Measurements from ENCODE around the gene UGT1A7. TPM values are rescaled to one million over a fixed set of nuclear protein-coding genes. Genes with fewer than 3 reads are reported as not detected.
"Not testable (repeated sequence)": the region's sequence is repeated elsewhere in the genome, so short reads cannot be mapped to it uniquely, and the experiment has no call there.

UGT1A7 gene
- total RNA-seq, 1 donor from 2014 or later, result 0.19 TPM

GRCh38 chr2:233698740-233699139 is 17.0 kb downstream of the UGT1A7 start:
- Mint-ChIP-seq H3K4me3 (no peak overlapping the region), H3K36me3 (no peaks in the 10 kb centered on the region), H3K27ac (no peak overlapping the region), H3K27me3 (no peaks in the 10 kb centered on the region), H3K9me3 (no peaks in the 10 kb centered on the region), H3K4me1 (ENCODE audit: unreplicated experiment) (no peaks in the 10 kb centered on the region)
- no peak for TF ChIP-seq CTCF (conservative IDR thresholded peaks at IDR 0.05)
- no peak for DNase-seq (ENCODE audit: extremely low spot score, unreplicated experiment)

GRCh38 chr2:233699424-233700027 is 17.8 kb downstream of the UGT1A7 start:
- H3K4me3 Mint-ChIP-seq, result no peak overlapping the region
- no peaks in the 10 kb centered on the region for H3K9me3 Mint-ChIP-seq
- DNase-seq (ENCODE audit: extremely low spot score, unreplicated experiment), result no peak
- TF ChIP-seq CTCF (conservative IDR thresholded peaks at IDR 0.05), result no peak
- H3K27me3 Mint-ChIP-seq, result no peaks in the 10 kb centered on the region
- H3K36me3 Mint-ChIP-seq, result no peaks in the 10 kb centered on the region
- peak overlapping the region; percentile 69 for H3K27ac Mint-ChIP-seq
- H3K4me1 Mint-ChIP-seq (ENCODE audit: unreplicated experiment), result no peaks in the 10 kb centered on the region

- no peaks in the 10 kb centered on the region for H3K9me3 Mint-ChIP-seq
- peak overlapping the region; percentile 69 for H3K27ac Mint-ChIP-seq
- no peak for TF ChIP-seq CTCF (conservative IDR thresholded peaks at IDR 0.05)
- peaks cover under 1% of the 10 kb centered on the region for H3K27me3 Mint-ChIP-seq
- H3K4me1 Mint-ChIP-seq (ENCODE audit: unreplicated experiment), result no peaks in the 10 kb centered on the region
- H3K4me3 Mint-ChIP-seq, result no peak overlapping the region
- no peaks in the 10 kb centered on the region for H3K36me3 Mint-ChIP-seq
- DNase-seq (ENCODE audit: extremely low spot score, unreplicated experiment), result no peak
Measured at GRCh38 chr2:233700028-233700635, 18.4 kb downstream of the UGT1A7 start.

- H3K36me3 Mint-ChIP-seq; H3K4me1 Mint-ChIP-seq (ENCODE audit: unreplicated experiment); H3K9me3 Mint-ChIP-seq; H3K27me3 Mint-ChIP-seq; DNase-seq (ENCODE audit: extremely low spot score, unreplicated experiment); H3K27ac Mint-ChIP-seq; H3K4me3 Mint-ChIP-seq: not testable (repeated sequence)
Measured at GRCh38 chr2:233700842-233701241, 19.1 kb downstream of the UGT1A7 start.

GRCh38 chr2:233702238-233702637 is 20.5 kb downstream of the UGT1A7 start:
- Mint-ChIP-seq H3K27ac (no peak overlapping the region), H3K4me1 (ENCODE audit: unreplicated experiment) (no peaks in the 10 kb centered on the region), H3K4me3 (no peak overlapping the region), H3K9me3 (no peaks in the 10 kb centered on the region), H3K27me3 (peaks cover 4% of the 10 kb centered on the region), H3K36me3 (no peaks in the 10 kb centered on the region)
- no peak for DNase-seq (ENCODE audit: extremely low spot score, unreplicated experiment)
- no peak for TF ChIP-seq CTCF (conservative IDR thresholded peaks at IDR 0.05)

GRCh38 chr2:233705911-233706506 is 24.3 kb downstream of the UGT1A7 start:
- H3K36me3 Mint-ChIP-seq, result no peaks in the 10 kb centered on the region
- H3K9me3 Mint-ChIP-seq, result no peaks in the 10 kb centered on the region
- no peak for DNase-seq (ENCODE audit: extremely low spot score, unreplicated experiment)
- H3K4me3 Mint-ChIP-seq, result no peak overlapping the region
- peaks cover 12% of the 10 kb centered on the region for H3K27me3 Mint-ChIP-seq
- no peaks in the 10 kb centered on the region for H3K4me1 Mint-ChIP-seq (ENCODE audit: unreplicated experiment)
- H3K27ac Mint-ChIP-seq, result no peak overlapping the region
- TF ChIP-seq CTCF (conservative IDR thresholded peaks at IDR 0.05), result no peak
